Thoracic aorta (tissue), 2 donors: Measurements from ENCODE around the gene ROBO1. TPM values are rescaled to one million over a fixed set of nuclear protein-coding genes. Genes with fewer than 3 reads are reported as not detected.

Experiments
- ATAC-seq: fragments of 150-250 bp; one replicate; pipeline ENCODE4 v1.8.0; 2017; ENCODE audit warnings: low read depth; ENCODE audit not compliant: insufficient number of reproducible peaks, low FRiP score
- DNase-seq: peaks from one replicate; pipeline ENCODE4 v3.0.0-alpha.2; 2020; ENCODE audit warnings: low spot score
- H3K27ac ChIP-seq, 2 donors: fragments of 200-600 bp; sonication (generic); 1 replicate in 1 of 2; 2 replicates in 1 of 2; pipeline ENCODE4 v1.5.1; 2016; ENCODE audit warnings: mild to moderate bottlenecking in 2 of 2, moderate library complexity in 2 of 2
- H3K27me3 ChIP-seq: fragments of 200-600 bp; sonication (generic); replicated peaks from 2 replicates; pipeline ENCODE4 v1.6.0; 2016; ENCODE audit warnings: mild to moderate bottlenecking; ENCODE audit not compliant: insufficient read depth
- H3K36me3 ChIP-seq: fragments of 200-600 bp; sonication (generic); one replicate; pipeline ENCODE4 v1.5.1; 2016
- H3K4me1 ChIP-seq, 2 donors: fragments of 200-600 bp; sonication (generic); 1 replicate in 1 of 2; 2 replicates in 1 of 2; pipeline versions ENCODE4 v1.5.1 to v1.6.0; 2016; ENCODE audit warnings: low read depth in 2 of 2, mild to moderate bottlenecking in 1 of 2; ENCODE audit not compliant: control insufficient read depth in 1 of 2
- H3K4me3 ChIP-seq: fragments of 200-600 bp; sonication (generic); 2 replicates; pipeline ENCODE4 v1.5.1; 2016; ENCODE audit warnings: mild to moderate bottlenecking
- H3K9me3 ChIP-seq: fragments of 200-600 bp; sonication (generic); 2 replicates; pipeline ENCODE4 v1.5.1; 2016
- CTCF ChIP-seq: fragments of 200-600 bp; sonication (generic); IDR thresholded peaks from one replicate; pipeline ENCODE4 v1.5.1; 2019; ENCODE audit warnings: antibody characterized with exemption
- total RNA-seq, 2 donors: library from RNA; depleted of rRNA; stranded (reverse); fragments of >200 nt; gene quantifications; one replicate each; pipeline versions ENCODE4 v1.1.0 to v1.2.3, GENCODE V29; 2016

The ROBO1 gene
- total RNA-seq, 2 donors from 2014 or later, result 13.3 to 24.4 TPM

GRCh38 chr3:79297245-79297960 lies 470.4 kb downstream of the ROBO1 start:
- Histone ChIP-seq H3K9me3 (no peaks in the 10 kb centered on the region), H3K36me3 (no peaks in the 10 kb centered on the region), H3K4me3 (no peak overlapping the region), H3K4me1 (no peaks in the 10 kb centered on the region), H3K27ac (no peak overlapping the region), H3K27me3 (no peaks in the 10 kb centered on the region)
- no peak for TF ChIP-seq CTCF
- no peak for ATAC-seq
- DNase-seq, result no peak

- H3K36me3 ChIP-seq, result no peaks in the 10 kb centered on the region
- no peak overlapping the region for H3K4me3 ChIP-seq
- no peak for DNase-seq
- TF ChIP-seq CTCF, result no peak
- ATAC-seq, result no peak
- H3K9me3 ChIP-seq, result no peaks in the 10 kb centered on the region
- H3K27ac ChIP-seq, result no peak overlapping the region
- no peaks in the 10 kb centered on the region for H3K27me3 ChIP-seq
- no peaks in the 10 kb centered on the region for H3K4me1 ChIP-seq
Measured at GRCh38 chr3:79286882-79287281, 480.9 kb downstream of the ROBO1 start.

GRCh38 chr3:79285871-79286270 lies 481.9 kb downstream of the ROBO1 start:
- DNase-seq (no peak), ATAC-seq (no peak)
- H3K4me1 ChIP-seq, result no peaks in the 10 kb centered on the region
- no peak for TF ChIP-seq CTCF
- H3K4me3 ChIP-seq, result no peak overlapping the region
- H3K36me3 ChIP-seq, result no peaks in the 10 kb centered on the region
- no peak overlapping the region for H3K27ac ChIP-seq
- H3K9me3 ChIP-seq, result no peaks in the 10 kb centered on the region
- no peaks in the 10 kb centered on the region for H3K27me3 ChIP-seq

GRCh38 chr3:79285380-79285779 lies 482.4 kb downstream of the ROBO1 start:
- Histone ChIP-seq H3K27me3 (no peaks in the 10 kb centered on the region), H3K36me3 (no peaks in the 10 kb centered on the region), H3K4me1 (no peaks in the 10 kb centered on the region), H3K9me3 (no peaks in the 10 kb centered on the region), H3K27ac (no peak overlapping the region), H3K4me3 (no peak overlapping the region)
- no peak for ATAC-seq
- no peak for DNase-seq
- no peak for TF ChIP-seq CTCF

- H3K27ac ChIP-seq, result no peak overlapping the region
- H3K4me1 ChIP-seq, result no peaks in the 10 kb centered on the region
- no peak for TF ChIP-seq CTCF
- DNase-seq (no peak), ATAC-seq (no peak)
- H3K27me3 ChIP-seq, result no peaks in the 10 kb centered on the region
- H3K36me3 ChIP-seq, result no peaks in the 10 kb centered on the region
- no peaks in the 10 kb centered on the region for H3K9me3 ChIP-seq
- H3K4me3 ChIP-seq, result no peak overlapping the region
Measured at GRCh38 chr3:79284781-79285180, 483.0 kb downstream of the ROBO1 start.
